Stimulated activated CD8-positive, alpha-beta memory T cell treated with anti-CD3 and anti-CD28 coated beads, Interleukin-4, amount 100 ng/mL, for 24 hours (primary cell): Measurements from ENCODE around the gene DSCAM.
"Not testable (repeated sequence)": the region's sequence is repeated elsewhere in the genome, so short reads cannot be mapped to it uniquely, and the experiment has no call there.

Experiments used
- DNase-seq: peaks from one replicate; pipeline ENCODE4 v3.0.0-alpha.2; 2020; ENCODE audit warnings: low read depth

The DSCAM gene, protein sequence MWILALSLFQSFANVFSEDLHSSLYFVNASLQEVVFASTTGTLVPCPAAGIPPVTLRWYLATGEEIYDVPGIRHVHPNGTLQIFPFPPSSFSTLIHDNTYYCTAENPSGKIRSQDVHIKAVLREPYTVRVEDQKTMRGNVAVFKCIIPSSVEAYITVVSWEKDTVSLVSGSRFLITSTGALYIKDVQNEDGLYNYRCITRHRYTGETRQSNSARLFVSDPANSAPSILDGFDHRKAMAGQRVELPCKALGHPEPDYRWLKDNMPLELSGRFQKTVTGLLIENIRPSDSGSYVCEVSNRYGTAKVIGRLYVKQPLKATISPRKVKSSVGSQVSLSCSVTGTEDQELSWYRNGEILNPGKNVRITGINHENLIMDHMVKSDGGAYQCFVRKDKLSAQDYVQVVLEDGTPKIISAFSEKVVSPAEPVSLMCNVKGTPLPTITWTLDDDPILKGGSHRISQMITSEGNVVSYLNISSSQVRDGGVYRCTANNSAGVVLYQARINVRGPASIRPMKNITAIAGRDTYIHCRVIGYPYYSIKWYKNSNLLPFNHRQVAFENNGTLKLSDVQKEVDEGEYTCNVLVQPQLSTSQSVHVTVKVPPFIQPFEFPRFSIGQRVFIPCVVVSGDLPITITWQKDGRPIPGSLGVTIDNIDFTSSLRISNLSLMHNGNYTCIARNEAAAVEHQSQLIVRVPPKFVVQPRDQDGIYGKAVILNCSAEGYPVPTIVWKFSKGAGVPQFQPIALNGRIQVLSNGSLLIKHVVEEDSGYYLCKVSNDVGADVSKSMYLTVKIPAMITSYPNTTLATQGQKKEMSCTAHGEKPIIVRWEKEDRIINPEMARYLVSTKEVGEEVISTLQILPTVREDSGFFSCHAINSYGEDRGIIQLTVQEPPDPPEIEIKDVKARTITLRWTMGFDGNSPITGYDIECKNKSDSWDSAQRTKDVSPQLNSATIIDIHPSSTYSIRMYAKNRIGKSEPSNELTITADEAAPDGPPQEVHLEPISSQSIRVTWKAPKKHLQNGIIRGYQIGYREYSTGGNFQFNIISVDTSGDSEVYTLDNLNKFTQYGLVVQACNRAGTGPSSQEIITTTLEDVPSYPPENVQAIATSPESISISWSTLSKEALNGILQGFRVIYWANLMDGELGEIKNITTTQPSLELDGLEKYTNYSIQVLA (N-terminal part only)

DNA sequence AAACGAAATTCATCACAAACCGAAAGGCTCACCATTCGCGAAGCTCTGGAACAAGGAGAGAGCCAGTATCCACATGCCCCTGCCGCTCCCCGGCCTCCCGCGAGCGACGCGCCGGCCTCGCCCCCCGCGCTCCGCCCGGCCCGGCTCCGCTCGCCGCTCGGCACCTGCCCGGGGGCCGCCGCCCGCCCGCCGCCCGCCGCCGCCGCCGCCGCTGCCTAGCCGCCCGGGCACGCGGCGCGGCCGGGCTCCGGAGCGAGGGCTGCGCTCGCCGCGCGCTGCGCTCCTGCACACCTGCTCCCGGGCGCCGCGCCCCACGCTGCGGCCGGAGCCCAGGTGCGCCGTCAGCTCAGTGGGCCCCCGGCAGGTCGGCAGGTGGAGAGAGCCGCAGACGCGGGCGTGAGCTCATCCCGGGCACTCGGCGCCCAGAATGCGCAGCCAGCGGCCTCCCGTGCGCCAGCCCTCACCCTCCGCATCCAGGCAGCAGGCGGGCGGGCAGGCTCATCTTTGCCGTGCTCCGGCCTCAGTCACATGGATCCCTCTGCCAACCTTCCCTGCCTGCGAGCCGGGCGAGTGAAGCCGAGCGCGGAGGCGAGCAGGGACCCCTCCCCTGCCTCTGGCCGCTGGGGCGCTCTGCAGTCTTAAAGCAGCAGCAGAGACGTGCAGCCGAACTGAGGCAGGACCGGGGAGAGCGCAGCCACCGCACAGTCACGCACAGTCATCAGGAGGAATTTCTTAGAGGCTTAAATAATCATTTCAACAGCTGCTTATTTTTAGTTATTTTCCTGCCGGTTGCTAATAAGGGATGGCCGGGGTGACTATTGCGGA, at the start of gene DSCAM:
DSCAM (minus strand) TSS at position 572 of the 825 bp plus-strand sequence; CDS start at position 75, 497 bp downstream.
- no peak for DNase-seq

DNA sequence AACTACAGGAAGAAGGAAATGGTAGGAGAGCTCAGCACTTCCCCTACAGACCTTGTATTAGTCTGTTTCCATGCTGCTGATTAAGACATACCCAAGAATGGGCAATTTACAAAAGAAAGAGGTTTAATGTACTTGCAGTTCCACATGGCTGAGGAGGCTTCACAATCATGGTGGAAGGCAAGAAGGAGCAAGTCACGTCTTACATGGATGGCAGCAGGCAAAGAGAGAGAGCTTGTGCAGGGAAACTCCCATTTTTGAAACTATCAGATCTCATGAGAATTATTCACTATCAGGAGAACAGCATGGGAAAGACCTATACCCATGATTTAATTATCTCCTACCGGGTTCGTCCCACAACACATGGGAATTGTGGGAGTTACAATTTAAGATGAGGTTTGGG, 48.7 kb upstream of the DSCAM start:
- not testable (repeated sequence) for DNase-seq

DNA sequence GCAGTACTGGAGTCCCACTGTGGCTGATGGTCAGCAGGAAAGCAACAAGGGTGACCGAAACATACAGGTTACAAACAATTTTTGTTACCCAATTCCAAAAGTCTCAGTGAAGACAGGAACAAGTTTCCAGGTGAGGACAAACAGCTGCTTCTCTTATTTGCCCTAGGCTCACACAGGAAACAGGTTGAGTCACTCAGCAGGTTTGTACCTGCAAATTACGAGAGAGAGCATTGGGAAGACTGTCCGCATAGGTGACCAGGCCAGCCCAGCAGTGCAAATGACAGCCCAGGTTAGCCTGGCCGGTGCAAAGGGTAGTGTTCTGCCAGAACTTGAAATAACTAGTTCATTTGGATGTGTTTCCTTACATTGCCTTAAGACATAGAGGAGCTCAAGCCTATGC, 40.0 kb upstream of the DSCAM start:
- DNase-seq, result no peak

DNA sequence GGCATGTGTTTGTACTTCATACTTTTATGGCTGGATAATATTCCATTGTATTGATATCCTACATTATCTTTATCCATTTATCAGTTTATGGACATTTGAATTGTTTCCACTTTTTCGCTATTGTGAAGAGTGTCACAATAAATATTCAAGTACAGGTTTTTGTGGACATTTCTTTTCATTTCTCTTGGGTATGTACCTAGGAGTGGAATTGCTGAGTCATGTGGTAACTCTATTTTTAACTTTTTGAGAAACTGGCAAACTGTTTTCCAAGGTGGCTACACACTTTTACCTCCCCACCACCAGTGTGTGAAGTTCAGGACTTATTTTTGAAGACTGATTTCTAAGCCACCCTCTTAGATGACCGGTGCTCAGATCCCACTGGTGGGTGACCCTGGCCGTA, 39.0 kb upstream of the DSCAM start:
- DNase-seq, result no peak

GRCh38 chr21:40882192-40882915, 35.4 kb upstream of the DSCAM start:
- no peak for DNase-seq

DNA sequence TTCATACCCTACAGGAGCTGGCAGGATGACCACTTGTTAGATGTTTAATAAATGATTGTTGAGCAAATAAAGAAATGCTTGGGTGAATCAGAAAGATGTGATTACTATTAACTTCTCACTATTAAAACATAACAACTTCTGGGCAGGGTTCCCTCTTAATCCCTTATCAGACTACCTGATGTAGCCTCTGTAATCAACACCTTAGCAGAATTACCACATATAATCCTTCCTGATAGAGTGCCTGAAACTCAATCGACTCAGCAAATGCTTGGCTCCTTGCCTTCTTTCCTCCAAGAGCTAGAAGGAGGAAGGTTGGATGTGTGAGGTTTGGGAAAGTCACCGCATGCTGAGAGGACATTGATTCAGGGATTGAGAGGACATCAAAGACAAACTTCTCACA, 34.8 kb upstream of the DSCAM start:
- DNase-seq, result no peak

- no peak for DNase-seq
Measured at GRCh38 chr21:40871099-40871498, 24.1 kb upstream of the DSCAM start.

GRCh38 chr21:40863839-40864238, 16.9 kb upstream of the DSCAM start:
- DNase-seq, result no peak

- no peak for DNase-seq
Measured at GRCh38 chr21:40858517-40858916, 11.6 kb upstream of the DSCAM start.

DNA sequence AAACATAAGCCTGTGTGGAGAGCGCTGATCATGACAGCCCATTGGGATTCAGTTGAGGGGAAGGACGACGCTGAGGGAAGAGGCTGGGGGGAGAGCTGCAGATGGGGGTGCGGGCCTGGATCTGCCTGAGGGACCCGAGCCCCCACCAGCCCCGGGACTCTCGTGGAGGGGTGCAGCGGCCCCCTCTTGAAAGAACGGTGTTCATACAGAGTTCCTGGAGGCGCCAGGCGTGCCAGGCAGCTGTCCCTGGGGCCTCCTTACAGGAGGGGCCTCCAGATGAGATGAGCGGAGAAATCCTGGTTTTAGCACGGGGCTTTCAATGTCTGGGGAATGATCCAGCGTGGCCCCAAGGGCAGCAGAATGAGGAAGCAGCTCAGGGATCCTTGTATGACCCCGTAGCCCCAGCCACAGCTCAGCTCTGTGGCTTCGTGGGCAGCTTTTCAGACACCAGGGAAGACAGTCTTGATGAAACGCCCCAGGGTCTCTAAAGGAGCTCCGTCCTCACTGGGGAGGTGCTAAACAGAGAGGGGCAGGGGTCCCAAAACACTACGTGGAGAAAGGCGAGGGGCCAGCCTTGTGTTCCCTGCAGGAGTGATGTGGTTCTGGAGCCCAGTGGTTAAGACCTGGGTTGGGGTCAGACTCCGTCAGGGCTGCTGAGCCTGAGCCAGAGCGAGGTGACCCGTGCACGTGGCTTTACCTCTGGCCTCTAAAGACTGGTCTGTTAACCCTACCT, 7.2 kb upstream of the DSCAM start:
- DNase-seq, result no peak

DNA sequence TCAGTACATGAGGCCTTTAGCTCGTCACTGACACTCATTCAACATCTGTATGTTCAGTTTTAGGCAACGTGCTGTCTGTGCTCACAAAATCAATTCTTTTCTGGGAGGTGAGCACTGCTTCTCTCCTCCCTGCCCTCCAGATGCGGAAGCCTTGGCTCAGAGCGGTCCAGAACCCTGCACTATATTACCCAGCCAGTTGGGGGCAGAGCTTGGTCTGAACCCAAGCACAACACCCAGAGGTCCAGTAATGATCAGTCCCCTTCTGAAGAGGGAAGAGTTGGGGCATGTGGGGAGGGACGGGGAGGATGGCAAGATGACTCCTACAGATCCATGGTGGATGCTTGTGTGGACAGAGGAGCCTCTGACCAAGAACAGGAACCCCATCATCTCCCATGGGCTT, 5.6 kb upstream of the DSCAM start:
- DNase-seq, result no peak

- DNase-seq, result no peak
Measured at GRCh38 chr21:40851749-40852148, 4.8 kb upstream of the DSCAM start.

DNA sequence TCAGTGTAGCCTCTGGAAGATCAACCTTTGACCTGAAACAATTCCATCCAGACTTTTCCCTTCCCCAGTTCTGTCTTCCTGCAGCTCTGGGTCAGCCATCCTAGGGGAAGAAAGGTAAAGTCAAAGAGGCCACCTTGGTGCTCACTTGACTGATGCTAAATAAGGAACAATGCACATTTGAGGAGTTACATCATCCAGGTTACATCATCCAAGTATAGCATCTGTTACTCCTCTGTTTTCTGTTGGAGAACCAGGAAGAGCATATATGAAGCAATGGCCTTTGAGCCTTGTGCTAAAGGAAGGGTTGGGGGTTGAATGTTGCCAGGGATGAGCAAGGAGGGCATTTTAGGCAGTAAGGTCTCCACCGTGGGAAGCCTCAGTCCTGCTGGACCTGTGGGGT, 3.1 kb upstream of the DSCAM start:
- DNase-seq, result no peak

GRCh38 chr21:40847951-40848350, 993 bp upstream of the DSCAM start:
- DNase-seq, result no peak

DNA sequence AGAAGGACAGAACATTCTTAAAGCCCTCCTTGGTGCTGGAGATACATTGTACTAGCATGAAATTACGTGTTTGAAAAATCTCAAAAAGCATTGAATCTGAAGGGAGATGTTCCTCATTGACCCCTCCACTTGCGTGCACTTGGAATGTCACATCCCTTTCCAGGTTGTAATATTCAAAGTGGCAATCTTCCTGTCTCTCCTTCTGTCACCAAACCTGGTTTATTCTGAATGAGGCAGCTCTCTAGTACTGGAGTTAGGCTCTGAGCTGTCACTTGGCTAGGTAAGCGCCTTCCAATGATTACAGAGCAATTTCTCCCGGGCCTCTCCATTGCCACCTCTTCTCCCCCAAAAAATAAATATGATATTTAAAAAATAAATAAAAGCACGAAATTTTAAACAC, 855 bp downstream of the DSCAM start:
- no peak for DNase-seq

DNA sequence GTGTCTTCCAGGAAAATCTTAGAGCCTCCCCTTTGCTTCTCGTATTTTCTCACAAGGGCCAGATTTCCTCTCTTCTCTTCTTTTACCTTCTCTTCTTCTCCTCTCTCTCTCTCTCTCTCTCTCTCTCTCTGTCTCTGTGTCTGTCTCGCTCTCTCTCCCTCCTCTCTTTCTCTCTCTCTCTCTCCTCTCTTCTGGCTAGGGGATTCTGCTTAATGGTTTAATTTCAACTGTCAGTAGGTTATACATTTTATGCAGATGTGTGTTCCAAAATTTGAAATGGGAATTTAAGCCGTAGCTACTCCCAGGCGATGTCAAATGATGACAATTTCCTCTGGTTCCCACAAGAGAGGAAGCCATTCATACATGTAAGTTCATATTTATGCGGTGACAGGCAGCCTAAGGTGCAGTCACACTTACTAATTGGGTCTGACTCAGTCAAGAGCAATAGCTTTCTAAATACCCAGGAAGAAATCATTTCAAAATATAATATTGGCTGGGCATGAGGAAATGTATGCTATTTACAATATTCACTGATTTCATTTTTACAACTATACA, 1.4 kb downstream of the DSCAM start:
- no peak for DNase-seq

GRCh38 chr21:40844935-40845334, 2.0 kb downstream of the DSCAM start:
- DNase-seq, result no peak

GRCh38 chr21:40842197-40842552, 4.8 kb downstream of the DSCAM start:
- DNase-seq, result no peak

DNA sequence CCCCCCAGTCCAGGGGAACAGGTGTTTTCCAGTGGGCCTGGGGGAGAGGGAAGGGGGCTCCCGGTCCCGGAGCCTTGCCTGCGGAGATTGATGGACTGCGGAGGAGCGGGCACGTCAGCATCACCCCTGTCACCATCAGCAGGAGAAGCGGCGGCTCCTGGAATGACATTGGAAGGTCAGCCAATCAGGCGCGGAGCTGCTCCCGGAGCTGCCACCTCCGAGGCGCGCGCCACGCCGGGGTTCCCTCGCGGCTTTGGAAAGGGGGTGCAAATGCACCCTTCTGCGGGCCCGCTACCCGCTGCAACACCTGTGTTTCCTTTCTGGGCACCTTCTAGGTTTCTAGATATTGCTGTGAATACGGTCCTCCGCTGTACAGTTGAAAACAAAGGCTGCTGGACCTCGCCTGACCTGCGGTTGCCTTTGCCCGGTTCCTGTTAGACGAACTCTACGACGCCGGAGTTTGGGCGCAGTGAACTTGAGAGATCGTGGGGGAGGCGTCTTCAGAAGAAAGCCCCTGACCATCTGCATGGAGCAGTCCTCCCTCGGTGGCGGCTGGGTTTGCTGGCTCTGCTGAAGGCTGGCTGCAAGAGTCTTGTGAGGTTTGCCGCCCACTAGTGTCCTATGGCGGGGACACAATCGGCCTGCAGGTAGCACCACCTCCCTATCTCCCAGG, 5.3 kb downstream of the DSCAM start:
- no peak for DNase-seq
